ENCODE results near the gene GREM2. TPM values are rescaled to one million over a fixed set of nuclear protein-coding genes. Genes with fewer than 3 reads are reported as not detected.

The GREM2 gene
- total and polyA plus RNA-seq, 8 donors: 0.99 to 4.4 (median 2.9) TPM

- no peaks in the 10 kb centered on the region for H3K4me1 ChIP-seq
- ATAC-seq (no peak), DNase-seq (no peak)
- H3K4me3 ChIP-seq: no peak overlapping the region
- no peak overlapping the region for H3K27ac ChIP-seq
- TF ChIP-seq, protein P1, sequence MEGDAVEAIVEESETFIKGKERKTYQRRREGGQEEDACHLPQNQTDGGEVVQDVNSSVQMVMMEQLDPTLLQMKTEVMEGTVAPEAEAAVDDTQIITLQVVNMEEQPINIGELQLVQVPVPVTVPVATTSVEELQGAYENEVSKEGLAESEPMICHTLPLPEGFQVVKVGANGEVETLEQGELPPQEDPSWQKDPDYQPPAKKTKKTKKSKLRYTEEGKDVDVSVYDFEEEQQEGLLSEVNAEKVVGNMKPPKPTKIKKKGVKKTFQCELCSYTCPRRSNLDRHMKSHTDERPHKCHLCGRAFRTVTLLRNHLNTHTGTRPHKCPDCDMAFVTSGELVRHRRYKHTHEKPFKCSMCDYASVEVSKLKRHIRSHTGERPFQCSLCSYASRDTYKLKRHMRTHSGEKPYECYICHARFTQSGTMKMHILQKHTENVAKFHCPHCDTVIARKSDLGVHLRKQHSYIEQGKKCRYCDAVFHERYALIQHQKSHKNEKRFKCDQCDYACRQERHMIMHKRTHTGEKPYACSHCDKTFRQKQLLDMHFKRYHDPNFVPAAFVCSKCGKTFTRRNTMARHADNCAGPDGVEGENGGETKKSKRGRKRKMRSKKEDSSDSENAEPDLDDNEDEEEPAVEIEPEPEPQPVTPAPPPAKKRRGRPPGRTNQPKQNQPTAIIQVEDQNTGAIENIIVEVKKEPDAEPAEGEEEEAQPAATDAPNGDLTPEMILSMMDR (IDR thresholded peaks at IDR 0.05): no peak
- intact Hi-C loops (cut with DNase I): no loop called here
- H3K27me3 ChIP-seq: peaks cover 6 to 50% of the 10 kb centered on the region in 2 donors
- H3K36me3 ChIP-seq: no peaks in the 10 kb centered on the region
- H3K9me3 ChIP-seq: no peaks in the 10 kb centered on the region
Observed at GRCh38 chr1:240610636-240611035, 1.3 kb downstream of the GREM2 start.

DNA sequence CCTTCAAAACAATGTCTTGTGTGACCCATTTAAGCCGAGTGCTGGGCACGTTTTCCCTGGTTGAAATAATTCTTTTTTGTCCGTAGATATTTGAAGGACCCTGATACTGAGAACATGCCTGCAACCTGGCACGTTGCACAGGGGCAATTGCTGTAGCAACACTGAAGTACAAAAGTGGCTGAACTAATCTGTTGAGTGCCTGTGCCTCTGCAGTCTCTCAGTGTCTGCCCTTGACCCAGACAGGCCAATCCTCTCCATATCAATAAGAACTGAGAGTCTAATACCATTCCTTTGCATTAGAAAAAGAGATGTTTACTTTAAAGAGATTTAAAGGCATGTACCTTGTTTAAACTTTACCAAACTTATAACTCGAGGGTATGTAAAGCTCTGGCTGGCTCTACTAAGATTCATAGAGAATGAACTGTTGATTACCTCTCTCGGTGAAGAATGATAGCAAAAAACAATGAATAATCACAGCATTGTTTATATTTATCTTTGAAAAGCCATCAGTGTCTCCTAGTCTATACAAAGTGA lies 2.4 kb downstream of the GREM2 start:
- ATAC-seq (no peak), DNase-seq (no peak)
- TF ChIP-seq, protein P1 (IDR thresholded peaks at IDR 0.05): no peak
- peaks cover 6 to 50% of the 10 kb centered on the region in 2 donors for H3K27me3 ChIP-seq
- H3K9me3 ChIP-seq: no peaks in the 10 kb centered on the region
- no peaks in the 10 kb centered on the region for H3K36me3 ChIP-seq
- intact Hi-C loops (cut with DNase I): no loop called here
- H3K4me1 ChIP-seq: no peaks in the 10 kb centered on the region
- no peak overlapping the region for H3K27ac ChIP-seq
- H3K4me3 ChIP-seq: no peak overlapping the region

- no peak for DNase-seq
- intact Hi-C loops (cut with DNase I): no loop called here
- H3K4me1 ChIP-seq: no peaks in the 10 kb centered on the region
- no peaks in the 10 kb centered on the region for H3K9me3 ChIP-seq
- H3K36me3 ChIP-seq: no peaks in the 10 kb centered on the region
- TF ChIP-seq, protein P1 (IDR thresholded peaks at IDR 0.05): no peak
- ATAC-seq: peak; percentile 48
- no peak overlapping the region for H3K27ac ChIP-seq
- H3K27me3 ChIP-seq: peaks cover 6 to 44% of the 10 kb centered on the region in 2 donors
- no peak overlapping the region for H3K4me3 ChIP-seq
Observed at GRCh38 chr1:240608707-240609106, 3.2 kb downstream of the GREM2 start.

DNA sequence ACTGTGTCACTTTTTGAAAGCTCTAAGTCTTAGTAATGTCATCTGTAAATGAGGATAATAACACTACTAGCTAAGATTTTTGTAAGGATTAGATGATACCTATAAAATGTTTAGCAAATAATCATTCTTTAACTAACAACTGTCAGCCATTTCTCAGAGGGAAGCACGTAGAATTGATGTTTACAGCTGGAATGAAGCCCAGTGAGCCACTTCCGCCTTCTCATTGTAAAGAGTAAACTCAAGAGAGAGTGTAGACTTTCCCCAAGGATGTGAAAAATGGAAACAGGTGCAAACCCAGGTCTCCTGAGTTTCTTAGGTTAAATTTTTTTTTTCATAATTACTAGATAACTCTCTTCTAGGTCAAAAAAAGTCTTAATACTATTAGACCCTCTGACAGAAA lies 4.9 kb downstream of the GREM2 start:
- Histone ChIP-seq H3K4me3 (no peak overlapping the region), H3K9me3 (no peaks in the 10 kb centered on the region), H3K27me3 (peaks cover 6 to 29% of the 10 kb centered on the region in 2 donors), H3K36me3 (no peaks in the 10 kb centered on the region), H3K4me1 (no peaks in the 10 kb centered on the region), H3K27ac (no peak overlapping the region)
- no peak for ATAC-seq
- TF ChIP-seq, protein P1 (IDR thresholded peaks at IDR 0.05): no peak
- DNase-seq: no peak
- intact Hi-C loops (cut with DNase I): no loop called here

GRCh38 chr1:240602189-240602588 lies 9.8 kb downstream of the GREM2 start:
- no peak for DNase-seq
- H3K36me3 ChIP-seq: no peaks in the 10 kb centered on the region
- H3K4me1 ChIP-seq: no peaks in the 10 kb centered on the region
- H3K4me3 ChIP-seq: no peak overlapping the region
- intact Hi-C loops (cut with DNase I): no loop called here
- TF ChIP-seq, protein P1 (IDR thresholded peaks at IDR 0.05): peak in 1 of 2 donors; percentile 21
- H3K27ac ChIP-seq: no peak overlapping the region
- no peaks in the 10 kb centered on the region for H3K27me3 ChIP-seq
- H3K9me3 ChIP-seq: no peaks in the 10 kb centered on the region
- ATAC-seq: no peak
